ENCODE data around the gene SYT1.
A peak's percentile ranks its signal among the peaks of the same experiment; 100 is the strongest.

The SYT1 gene

GRCh38 chr12:78864870-78865463 is 393 bp downstream of the SYT1 start:
- no peak for TF ChIP-seq Cebpa-rat (IDR thresholded peaks at IDR 0.05)
- Histone ChIP-seq H3K4me3 (peak overlapping the region; percentile 76 to 96 (median 91)), H3K36me3 (no peaks in the 10 kb centered on the region), H3K9ac (peak overlapping the region; percentile 66 to 87 (median 82)), H3K27me3 (no peaks in the 10 kb centered on the region), H4K20me1 (no peaks in the 10 kb centered on the region), H3K27ac (peak overlapping the region in 10 of 11 experiments; percentile 43 to 87 (median 79); a peak in 20 of 22 replicates), H3K4me2 (peak overlapping the region; percentile 78 to 96 (median 85)), H3K9me3 (replicated peaks in 1 of 11) (no peaks in the 10 kb centered on the region), H3K4me1 (peaks cover 20 to 58% (median 39%) of the 10 kb centered on the region in 10 experiments; a peak in 19 of 20 replicates)

GRCh38 chr12:78865516-78865915 is 942 bp downstream of the SYT1 start:
- H3K36me3 ChIP-seq = no peaks in the 10 kb centered on the region
- H3K9ac ChIP-seq = peak overlapping the region; percentile 66 to 87 (median 82); a peak in 21 of 22 replicates
- no peaks in the 10 kb centered on the region for H3K27me3 ChIP-seq
- H3K27ac ChIP-seq = peak overlapping the region in 10 of 11 experiments; percentile 43 to 87 (median 79); a peak in 19 of 22 replicates
- H3K4me2 ChIP-seq = peak overlapping the region; percentile 78 to 96 (median 85)
- H4K20me1 ChIP-seq = peaks cover 0 to 2% (median 0%) of the 10 kb centered on the region in 11 experiments; a peak in 2 of 22 replicates
- H3K4me1 ChIP-seq = peaks cover 22 to 64% (median 45%) of the 10 kb centered on the region in 10 experiments
- no peak for TF ChIP-seq Cebpa-rat (IDR thresholded peaks at IDR 0.05)
- H3K9me3 ChIP-seq (replicated peaks in 1 of 11) = no peaks in the 10 kb centered on the region
- H3K4me3 ChIP-seq = peak overlapping the region; percentile 76 to 96 (median 91)

- H3K36me3 ChIP-seq = no peaks in the 10 kb centered on the region
- H3K9me3 ChIP-seq (replicated peaks in 1 of 11) = no peaks in the 10 kb centered on the region
- TF ChIP-seq Cebpa-rat (IDR thresholded peaks at IDR 0.05) = no peak
- H3K9ac ChIP-seq = peak overlapping the region in 9 of 11 experiments; percentile 17 to 87 (median 82); a peak in 14 of 22 replicates
- H3K4me1 ChIP-seq = peaks cover 32 to 74% (median 55%) of the 10 kb centered on the region in 10 experiments
- peak overlapping the region in 7 of 11 experiments; percentile 76 to 87 (median 79); a peak in 10 of 22 replicates for H3K27ac ChIP-seq
- H3K4me2 ChIP-seq = peak overlapping the region; percentile 78 to 96 (median 85)
- H3K27me3 ChIP-seq = no peaks in the 10 kb centered on the region
- H3K4me3 ChIP-seq = peak overlapping the region in 9 of 10 experiments; percentile 76 to 96 (median 91); a peak in 18 of 20 replicates
- peaks cover 0 to 11% (median 0%) of the 10 kb centered on the region in 11 experiments; a peak in 2 of 22 replicates for H4K20me1 ChIP-seq
These were observed 1.9 kb downstream of the SYT1 start for GRCh38 chr12:78866518-78866917.

GRCh38 chr12:78870539-78870938 is 6.0 kb downstream of the SYT1 start:
- Histone ChIP-seq H3K9me3 (replicated peaks in 1 of 11) (no peaks in the 10 kb centered on the region), H3K4me2 (peak overlapping the region; percentile 21 to 86 (median 69)), H3K4me3 (no peak overlapping the region; a peak in 1 of 20 replicates), H3K36me3 (peaks cover 0 to 28% (median 11%) of the 10 kb centered on the region in 11 experiments; a peak in 14 of 22 replicates), H4K20me1 (peaks cover 0 to 11% (median 0%) of the 10 kb centered on the region in 11 experiments; a peak in 2 of 22 replicates), H3K27me3 (no peaks in the 10 kb centered on the region), H3K4me1 (peaks cover 26 to 73% (median 52%) of the 10 kb centered on the region in 10 experiments), H3K9ac (peak overlapping the region in 1 of 11 experiments; percentile 62; a peak in 2 of 22 replicates), H3K27ac (peak overlapping the region in 1 of 11 experiments; percentile 57; a peak in 2 of 22 replicates)
- TF ChIP-seq Cebpa-rat (IDR thresholded peaks at IDR 0.05) = no peak

GRCh38 chr12:78871566-78871965 is 7.0 kb downstream of the SYT1 start:
- H3K9me3 ChIP-seq (replicated peaks in 1 of 11) = no peaks in the 10 kb centered on the region
- H3K27ac ChIP-seq = peak overlapping the region in 3 of 11 experiments; percentile 5 to 57 (median 13); a peak in 3 of 22 replicates
- H3K9ac ChIP-seq = peak overlapping the region in 3 of 11 experiments; percentile 2 to 62 (median 29); a peak in 4 of 22 replicates
- H3K4me1 ChIP-seq = peaks cover 21 to 65% (median 44%) of the 10 kb centered on the region in 10 experiments
- peak overlapping the region in 1 of 10 experiments; percentile 28; a peak in 2 of 20 replicates for H3K4me3 ChIP-seq
- H3K36me3 ChIP-seq = peaks cover 0 to 34% (median 11%) of the 10 kb centered on the region in 11 experiments; a peak in 14 of 22 replicates
- H3K4me2 ChIP-seq = peak overlapping the region; percentile 21 to 86 (median 69); a peak in 20 of 22 replicates
- no peak for TF ChIP-seq Cebpa-rat (IDR thresholded peaks at IDR 0.05)
- H4K20me1 ChIP-seq = peaks cover 0 to 11% (median 0%) of the 10 kb centered on the region in 11 experiments; a peak in 2 of 22 replicates
- no peaks in the 10 kb centered on the region for H3K27me3 ChIP-seq

GRCh38 chr12:78878459-78878858 is 13.9 kb downstream of the SYT1 start:
- Histone ChIP-seq H3K4me1 (peaks cover 0 to 29% (median 12%) of the 10 kb centered on the region in 10 experiments; a peak in 10 of 20 replicates), H3K27me3 (no peaks in the 10 kb centered on the region), H3K4me2 (peak overlapping the region in 1 of 11 experiments; percentile 36; a peak in 1 of 22 replicates), H4K20me1 (no peaks in the 10 kb centered on the region; a peak in 1 of 22 replicates), H3K9me3 (replicated peaks in 1 of 11) (peaks cover 0 to 9% (median 0%) of the 10 kb centered on the region in 11 experiments; a peak in 1 of 22 replicates), H3K4me3 (no peak overlapping the region), H3K9ac (no peak overlapping the region), H3K36me3 (peaks cover 4 to 60% (median 44%) of the 10 kb centered on the region in 11 experiments; a peak in 20 of 22 replicates), H3K27ac (no peak overlapping the region)
- no peak for TF ChIP-seq Cebpa-rat (IDR thresholded peaks at IDR 0.05)

GRCh38 chr12:78878866-78879265 is 14.3 kb downstream of the SYT1 start:
- Histone ChIP-seq H3K27ac (no peak overlapping the region), H3K9ac (no peak overlapping the region), H3K9me3 (replicated peaks in 1 of 11) (peaks cover 0 to 9% (median 0%) of the 10 kb centered on the region in 11 experiments; a peak in 1 of 22 replicates), H3K4me3 (no peak overlapping the region), H3K4me1 (peaks cover 0 to 29% (median 12%) of the 10 kb centered on the region in 10 experiments; a peak in 10 of 20 replicates), H3K27me3 (no peaks in the 10 kb centered on the region), H3K36me3 (peaks cover 4 to 59% (median 44%) of the 10 kb centered on the region in 11 experiments; a peak in 20 of 22 replicates), H3K4me2 (peak overlapping the region in 1 of 11 experiments; percentile 36; a peak in 1 of 22 replicates), H4K20me1 (no peaks in the 10 kb centered on the region; a peak in 1 of 22 replicates)
- no peak for TF ChIP-seq Cebpa-rat (IDR thresholded peaks at IDR 0.05)

GRCh38 chr12:78880078-78880477 is 15.5 kb downstream of the SYT1 start:
- Histone ChIP-seq H3K9me3 (replicated peaks in 1 of 11) (peaks cover 0 to 9% (median 0%) of the 10 kb centered on the region in 11 experiments; a peak in 1 of 22 replicates), H3K9ac (no peak overlapping the region), H3K4me2 (peak overlapping the region in 3 of 11 experiments; percentile 7 to 14 (median 11); a peak in 1 of 22 replicates), H3K36me3 (peaks cover 4 to 48% (median 36%) of the 10 kb centered on the region in 11 experiments; a peak in 20 of 22 replicates), H3K27ac (no peak overlapping the region), H3K4me3 (no peak overlapping the region), H3K27me3 (no peaks in the 10 kb centered on the region), H4K20me1 (no peaks in the 10 kb centered on the region), H3K4me1 (peaks cover under 1 to 29% (median 15%) of the 10 kb centered on the region in 10 experiments; a peak in 18 of 20 replicates)
- no peak for TF ChIP-seq Cebpa-rat (IDR thresholded peaks at IDR 0.05)
